Hepatocyte (in vitro differentiated cells): ENCODE data around the gene C3orf20.

Experiments used
- CTCF ChIP-seq: fragments of 200-600 bp; sonication (generic); IDR thresholded peaks from 2 replicates; pipeline ENCODE4 v1.5.1; 2016; ENCODE audit warnings: antibody characterized with exemption, mild to moderate bottlenecking; ENCODE audit not compliant: poor library complexity
- EZH2 ChIP-seq: fragments of 200-600 bp; sonication (generic); IDR thresholded peaks from 2 replicates; pipeline ENCODE4 v1.6.1; 2016; ENCODE audit warnings: antibody characterized with exemption, mild to moderate bottlenecking, borderline replicate concordance
- EZH2phosphoT487 ChIP-seq: fragments of 200-600 bp; sonication (generic); IDR thresholded peaks from one replicate; pipeline ENCODE4 v1.6.1; 2018; ENCODE audit warnings: antibody characterized with exemption, mild to moderate bottlenecking, low read depth, moderate library complexity; ENCODE audit not compliant: unreplicated experiment, severe bottlenecking

DNA sequence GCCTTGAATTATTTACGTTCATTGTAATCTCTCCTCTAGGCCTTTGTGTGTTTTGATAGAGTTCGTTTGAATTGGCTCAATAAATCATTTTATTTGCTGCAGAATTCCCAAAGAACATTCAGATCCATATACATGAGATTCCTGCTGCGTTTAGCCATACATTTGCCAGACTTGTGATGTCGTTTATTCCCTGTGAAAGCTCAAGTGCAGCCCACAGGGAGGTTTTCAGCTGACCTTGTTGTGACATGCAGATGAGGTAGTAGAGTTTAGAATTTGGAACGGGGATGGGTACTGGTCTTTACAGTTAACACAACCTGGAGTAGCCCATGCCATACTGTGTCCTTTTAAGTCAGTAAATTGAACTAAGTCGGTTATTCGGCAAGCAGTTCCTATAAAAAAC lies at the start of gene C3orf20:
- TF ChIP-seq CTCF (no peak), EZH2 (no peak), EZH2phosphoT487 (no peak)
